GM10266 (cell line): Measurements from ENCODE around the gene PNPLA8.
A peak's percentile ranks its signal among the peaks of the same experiment; 100 is the strongest.

Source experiments
- DNase-seq: peaks from one replicate; pipeline ENCODE4 v3.0.0; 2012; ENCODE audit errors: extremely low spot score
- TF ChIP-seq, protein P1 (sequence below): IDR thresholded peaks from 2 replicates; pipeline ENCODE4 v1.5.1; 2012; ENCODE audit warnings: mild to moderate bottlenecking, low read depth; ENCODE audit not compliant: control insufficient read depth, insufficient read depth; ENCODE audit errors: missing control alignments

The PNPLA8 gene

DNA sequence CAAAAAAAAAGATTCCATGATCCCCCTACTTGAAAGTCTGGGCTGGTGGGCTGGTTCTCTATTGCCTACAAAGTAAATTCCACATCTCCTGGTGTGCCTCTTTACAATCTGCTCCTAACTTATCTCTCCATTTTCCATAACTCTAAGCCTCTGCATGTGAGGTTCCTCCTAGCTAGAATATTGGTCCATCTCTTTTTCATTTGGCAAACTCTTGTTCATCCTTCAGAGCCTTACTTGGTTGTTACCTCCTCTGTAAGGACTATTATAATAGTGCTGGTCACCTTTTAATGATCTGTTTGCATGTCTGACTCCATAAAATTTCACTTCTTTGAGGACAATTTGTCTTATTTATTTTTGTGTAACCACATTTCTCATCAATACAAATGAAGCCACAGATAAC lies 68.1 kb downstream of the PNPLA8 start:
- DNase-seq: no peak
- TF ChIP-seq, protein P1, sequence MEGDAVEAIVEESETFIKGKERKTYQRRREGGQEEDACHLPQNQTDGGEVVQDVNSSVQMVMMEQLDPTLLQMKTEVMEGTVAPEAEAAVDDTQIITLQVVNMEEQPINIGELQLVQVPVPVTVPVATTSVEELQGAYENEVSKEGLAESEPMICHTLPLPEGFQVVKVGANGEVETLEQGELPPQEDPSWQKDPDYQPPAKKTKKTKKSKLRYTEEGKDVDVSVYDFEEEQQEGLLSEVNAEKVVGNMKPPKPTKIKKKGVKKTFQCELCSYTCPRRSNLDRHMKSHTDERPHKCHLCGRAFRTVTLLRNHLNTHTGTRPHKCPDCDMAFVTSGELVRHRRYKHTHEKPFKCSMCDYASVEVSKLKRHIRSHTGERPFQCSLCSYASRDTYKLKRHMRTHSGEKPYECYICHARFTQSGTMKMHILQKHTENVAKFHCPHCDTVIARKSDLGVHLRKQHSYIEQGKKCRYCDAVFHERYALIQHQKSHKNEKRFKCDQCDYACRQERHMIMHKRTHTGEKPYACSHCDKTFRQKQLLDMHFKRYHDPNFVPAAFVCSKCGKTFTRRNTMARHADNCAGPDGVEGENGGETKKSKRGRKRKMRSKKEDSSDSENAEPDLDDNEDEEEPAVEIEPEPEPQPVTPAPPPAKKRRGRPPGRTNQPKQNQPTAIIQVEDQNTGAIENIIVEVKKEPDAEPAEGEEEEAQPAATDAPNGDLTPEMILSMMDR: no peak

DNA sequence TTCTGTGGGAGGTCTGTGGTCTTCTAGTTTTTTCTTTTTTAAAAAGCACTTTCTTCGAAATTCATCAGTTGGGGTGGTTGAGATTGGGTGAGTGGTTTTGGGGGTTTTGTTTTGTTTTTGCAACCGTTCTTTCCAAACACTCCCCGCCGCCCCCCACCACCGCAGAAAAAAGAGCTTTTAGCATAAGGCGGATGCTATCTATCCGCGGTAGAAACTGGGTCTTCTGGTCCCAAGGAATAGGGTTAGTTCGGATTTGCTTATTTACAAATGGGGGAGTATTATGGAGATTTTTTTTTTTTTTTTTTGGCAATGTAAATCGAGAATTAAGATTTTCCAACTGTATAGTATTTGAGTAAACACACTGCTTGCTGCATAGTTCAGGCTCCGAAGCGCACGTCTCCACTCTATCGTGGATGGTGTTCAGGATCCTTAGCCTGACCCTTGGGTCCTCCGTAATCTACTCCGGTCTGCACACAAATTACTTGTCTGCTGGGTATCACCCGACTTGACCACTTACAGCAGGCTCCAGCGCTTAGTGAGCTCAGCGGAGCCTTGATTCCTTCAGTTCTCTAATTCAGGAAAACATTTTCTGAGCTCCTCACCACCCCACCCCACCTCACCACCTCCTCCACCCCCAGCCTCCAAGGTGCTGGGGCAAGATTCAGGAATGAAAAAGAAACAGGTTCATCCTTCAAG lies 68.9 kb downstream of the PNPLA8 start:
- DNase-seq: no peak
- TF ChIP-seq, protein P1: no peak

DNA sequence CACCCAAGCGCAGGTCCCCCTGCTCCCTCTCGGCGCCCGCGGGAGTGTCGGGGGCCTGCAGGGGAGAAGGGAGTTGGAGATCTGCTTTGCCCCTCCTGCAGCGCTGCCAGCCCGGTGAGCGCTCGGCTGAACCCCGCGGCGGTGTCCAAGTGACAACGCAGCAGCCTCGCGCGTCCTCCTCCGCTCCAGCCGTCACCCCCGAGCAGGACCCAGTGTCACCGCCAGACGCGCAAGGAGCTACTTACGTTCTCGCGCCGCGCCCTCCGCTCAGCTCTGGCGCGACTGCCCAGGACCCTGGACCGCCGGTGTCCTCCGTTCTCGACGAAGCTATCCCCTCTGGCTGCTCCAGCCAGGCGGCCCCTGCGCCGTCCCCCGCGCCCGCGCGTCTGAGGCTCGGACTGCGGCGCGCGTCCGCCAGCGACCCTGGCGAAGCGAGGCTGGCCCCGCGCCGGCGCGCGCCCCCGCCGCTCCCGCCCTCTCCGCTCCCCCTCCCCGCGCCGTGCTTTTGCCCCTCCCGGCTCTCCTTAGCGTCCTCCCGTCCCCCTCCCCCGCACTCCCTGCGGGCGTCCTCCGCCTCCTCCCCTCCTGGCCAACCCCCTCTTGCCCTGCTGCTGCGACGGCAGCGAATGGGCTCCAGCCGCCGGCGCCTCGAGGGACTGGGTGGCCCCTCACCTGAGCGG lies 69.8 kb downstream of the PNPLA8 start, which contains the start of gene NRCAM:
NRCAM (minus strand) TSS at position 439 of the 680 bp plus-strand sequence. CDS start 216,372 bp downstream, outside the sequence.
- TF ChIP-seq, protein P1: no peak
- peak; percentile 89 for DNase-seq

DNA sequence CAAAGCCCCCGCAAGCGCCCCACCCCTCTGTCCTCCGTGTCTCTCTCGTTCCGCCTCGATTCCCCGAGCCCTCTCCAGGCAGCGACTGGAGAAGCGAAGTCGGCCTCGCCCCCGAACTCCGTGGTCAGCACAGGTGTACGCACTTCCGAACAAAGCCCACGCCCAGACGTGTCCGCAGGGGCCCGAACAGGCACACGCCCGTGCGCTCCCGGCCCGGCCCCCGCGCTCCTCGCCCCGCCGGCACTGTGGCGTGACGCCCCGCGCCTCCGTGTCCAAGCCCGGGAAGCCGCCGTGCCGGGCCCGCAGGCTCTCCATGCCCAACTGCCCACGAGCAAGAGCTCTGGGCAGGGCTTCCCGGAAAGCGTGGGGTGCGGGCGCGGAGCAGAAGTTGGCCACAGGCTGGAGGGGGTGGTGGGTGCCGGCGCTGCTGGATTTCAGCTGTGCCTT lies 70.4 kb downstream of the PNPLA8 start:
- TF ChIP-seq, protein P1: no peak
- DNase-seq: peak; percentile 70

DNA sequence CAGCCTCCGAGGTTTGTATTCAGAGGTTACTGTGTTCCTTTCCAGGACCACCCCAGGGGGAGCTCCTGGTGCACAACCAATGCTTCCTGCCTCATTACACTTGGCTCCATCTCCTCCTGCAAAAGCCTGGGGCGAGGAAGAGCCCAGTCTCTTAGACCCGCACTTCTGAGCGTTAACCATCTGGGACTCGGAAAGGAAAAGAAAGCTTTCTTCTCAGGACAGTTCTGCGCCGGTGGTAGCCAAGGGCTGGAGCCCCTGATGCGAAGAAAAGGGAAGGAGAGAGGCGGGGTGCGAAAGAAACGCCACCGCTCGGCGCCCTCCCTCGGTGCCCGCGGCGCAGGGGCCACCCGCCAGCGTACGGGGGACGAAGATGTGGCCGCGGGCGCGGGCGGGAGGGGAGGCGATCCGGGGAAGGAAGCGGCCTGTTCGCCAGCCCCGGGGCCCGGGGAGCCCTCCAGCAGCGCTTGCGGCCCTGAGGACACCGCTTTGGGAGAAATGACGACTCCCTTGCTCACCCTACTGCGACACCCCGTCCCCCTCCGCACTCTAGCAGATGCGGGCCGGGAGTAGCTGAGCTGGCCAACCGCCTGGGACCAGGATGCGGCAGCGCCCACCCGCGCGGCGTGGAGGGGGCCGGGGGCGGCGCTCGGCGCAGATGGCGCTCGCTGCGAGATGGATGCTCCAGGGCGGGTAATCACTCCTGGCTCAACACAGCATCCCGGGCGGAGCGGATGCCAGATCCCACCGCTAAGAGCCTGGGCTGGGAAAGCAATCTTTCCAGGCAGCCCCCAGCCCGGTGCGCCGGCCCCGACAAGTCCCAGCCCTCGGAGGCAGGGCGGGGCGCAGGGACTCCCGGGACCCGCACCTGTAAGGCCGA lies 71.0 kb downstream of the PNPLA8 start:
- peak; percentile 51 for DNase-seq
- TF ChIP-seq, protein P1: no peak

DNA sequence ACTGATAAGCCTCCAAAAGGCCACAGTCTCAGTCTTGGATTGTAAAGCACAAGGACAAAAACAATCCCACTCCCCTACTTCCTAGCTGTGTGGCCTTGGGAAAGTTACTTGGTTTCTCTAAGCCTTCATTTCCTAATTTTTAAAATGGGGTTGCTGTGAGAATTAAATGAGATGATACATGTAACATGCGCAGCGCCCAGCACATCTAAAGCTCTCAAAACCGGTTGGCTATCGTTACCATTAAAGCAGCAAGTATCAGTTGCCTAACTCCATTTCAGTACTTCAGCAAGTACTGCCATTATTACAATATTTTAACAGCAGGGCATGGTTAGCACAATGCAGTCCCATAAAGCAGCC lies 71.6 kb downstream of the PNPLA8 start:
- TF ChIP-seq, protein P1: no peak
- DNase-seq: no peak
